IPS-20b (cell line): ENCODE data around the gene SEZ6.

ENCODE experiments used
- H3K27ac ChIP-seq: one replicate; pipeline ENCODE4 v1.5.1; 2013; ENCODE audit warnings: low read length
- H3K27me3 ChIP-seq: 2 replicates; pipeline ENCODE4 v1.6.1; 2013; ENCODE audit warnings: mild to moderate bottlenecking, low read length, inconsistent platforms; ENCODE audit not compliant: insufficient read depth
- H3K36me3 ChIP-seq: 2 replicates; pipeline ENCODE4 v1.6.1; 2013; ENCODE audit warnings: low read depth, mild to moderate bottlenecking, inconsistent platforms, low read length, moderate library complexity; ENCODE audit not compliant: insufficient read depth
- H3K4me1 ChIP-seq: 2 replicates; pipeline ENCODE4 v1.6.1; 2013; ENCODE audit warnings: mild to moderate bottlenecking, control low read depth, inconsistent platforms, low read length, moderate library complexity; ENCODE audit not compliant: insufficient read depth
- H3K4me3 ChIP-seq: 2 replicates; pipeline ENCODE4 v1.5.1; 2013; ENCODE audit warnings: mild to moderate bottlenecking, low read length, inconsistent platforms
- H3K9ac ChIP-seq: 2 replicates; pipeline ENCODE4 v1.6.1; 2013; ENCODE audit warnings: low read depth, mild to moderate bottlenecking, inconsistent platforms, low read length, moderate library complexity
- H3K9me3 ChIP-seq: 2 replicates; pipeline ENCODE4 v1.6.1; 2013; ENCODE audit warnings: mild to moderate bottlenecking, low read depth, low read length, inconsistent platforms; ENCODE audit not compliant: insufficient read depth

The SEZ6 gene

GRCh38 chr17:28983286-28984230, 22.3 kb downstream of the SEZ6 start:
- H3K9ac ChIP-seq: no peak overlapping the region
- no peak overlapping the region for H3K27ac ChIP-seq
- no peaks in the 10 kb centered on the region for H3K9me3 ChIP-seq

GRCh38 chr17:28982131-28982793, 23.6 kb downstream of the SEZ6 start:
- H3K27ac ChIP-seq: no peak overlapping the region
- no peak overlapping the region for H3K9ac ChIP-seq
- H3K9me3 ChIP-seq: no peaks in the 10 kb centered on the region
- peaks cover 56% of the 10 kb centered on the region for H3K27me3 ChIP-seq
- no peaks in the 10 kb centered on the region for H3K36me3 ChIP-seq
- peaks cover 17% of the 10 kb centered on the region for H3K4me1 ChIP-seq
- H3K4me3 ChIP-seq: no peak overlapping the region

More at GRCh38 chr17:28983286-28984230, 22.3 kb downstream of the SEZ6 start:
- Histone ChIP-seq H3K27me3 (peaks cover 61% of the 10 kb centered on the region), H3K4me3 (no peak overlapping the region), H3K36me3 (no peaks in the 10 kb centered on the region), H3K4me1 (peaks cover 17% of the 10 kb centered on the region)

- no peak overlapping the region for H3K4me3 ChIP-seq
- no peak overlapping the region for H3K9ac ChIP-seq
- H3K27me3 ChIP-seq: peaks cover 24% of the 10 kb centered on the region
- no peaks in the 10 kb centered on the region for H3K9me3 ChIP-seq
- no peaks in the 10 kb centered on the region for H3K4me1 ChIP-seq
- H3K36me3 ChIP-seq: no peaks in the 10 kb centered on the region
- H3K27ac ChIP-seq: no peak overlapping the region
Measured at GRCh38 chr17:28978356-28978964, 27.4 kb downstream of the SEZ6 start.

GRCh38 chr17:28977659-28978355, 28.0 kb downstream of the SEZ6 start:
- no peaks in the 10 kb centered on the region for H3K36me3 ChIP-seq
- no peaks in the 10 kb centered on the region for H3K9me3 ChIP-seq
- no peaks in the 10 kb centered on the region for H3K4me1 ChIP-seq
- H3K27ac ChIP-seq: no peak overlapping the region
- H3K4me3 ChIP-seq: no peak overlapping the region
- H3K9ac ChIP-seq: no peak overlapping the region
- peaks cover 21% of the 10 kb centered on the region for H3K27me3 ChIP-seq

DNA sequence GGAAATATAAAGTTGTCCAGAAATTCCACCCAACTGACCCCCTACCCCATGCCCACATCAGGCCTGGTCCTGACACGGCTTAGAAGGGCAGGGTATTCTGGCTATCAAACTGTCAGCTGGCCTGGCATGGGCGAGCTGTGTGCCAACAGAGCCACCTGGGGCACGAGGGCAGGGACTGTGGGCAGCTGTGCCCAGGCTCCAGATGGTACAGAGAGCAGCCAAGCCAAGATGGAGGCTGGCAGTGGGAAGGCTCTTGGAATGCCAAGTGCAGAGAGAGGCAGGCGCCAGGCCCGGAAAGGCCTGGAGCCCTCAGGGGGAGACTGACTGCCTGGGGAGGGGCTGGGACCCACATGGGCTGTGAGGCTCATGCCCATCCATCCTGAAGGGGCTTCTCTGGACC, 30.2 kb downstream of the SEZ6 start:
- Histone ChIP-seq H3K36me3 (no peaks in the 10 kb centered on the region), H3K9ac (no peak overlapping the region), H3K27ac (no peak overlapping the region), H3K4me3 (no peak overlapping the region), H3K27me3 (peaks cover 25% of the 10 kb centered on the region), H3K9me3 (no peaks in the 10 kb centered on the region), H3K4me1 (no peaks in the 10 kb centered on the region)

DNA sequence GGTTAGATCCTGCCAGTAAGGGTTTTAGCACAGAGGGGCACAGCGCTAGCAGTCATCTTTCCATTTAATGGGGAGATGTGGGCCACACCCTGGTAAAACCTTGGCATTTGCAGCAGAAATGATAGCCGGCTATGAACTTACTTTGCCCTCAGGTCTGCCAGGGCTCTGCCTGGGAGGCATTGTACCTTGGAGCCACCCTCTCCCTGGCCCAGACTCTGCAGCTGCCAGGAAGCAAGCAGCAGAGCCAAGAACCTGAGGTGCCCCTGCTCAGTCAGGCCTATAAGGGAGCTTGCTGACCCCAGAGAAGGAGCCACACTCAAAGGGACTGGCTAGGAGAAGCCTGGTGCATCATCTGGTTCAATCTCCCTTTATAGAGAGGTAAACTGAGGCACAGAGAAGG, 30.8 kb downstream of the SEZ6 start:
- Histone ChIP-seq H3K9me3 (no peaks in the 10 kb centered on the region), H3K36me3 (no peaks in the 10 kb centered on the region), H3K4me3 (no peak overlapping the region), H3K27me3 (peaks cover 31% of the 10 kb centered on the region), H3K9ac (no peak overlapping the region), H3K4me1 (no peaks in the 10 kb centered on the region), H3K27ac (no peak overlapping the region)

DNA sequence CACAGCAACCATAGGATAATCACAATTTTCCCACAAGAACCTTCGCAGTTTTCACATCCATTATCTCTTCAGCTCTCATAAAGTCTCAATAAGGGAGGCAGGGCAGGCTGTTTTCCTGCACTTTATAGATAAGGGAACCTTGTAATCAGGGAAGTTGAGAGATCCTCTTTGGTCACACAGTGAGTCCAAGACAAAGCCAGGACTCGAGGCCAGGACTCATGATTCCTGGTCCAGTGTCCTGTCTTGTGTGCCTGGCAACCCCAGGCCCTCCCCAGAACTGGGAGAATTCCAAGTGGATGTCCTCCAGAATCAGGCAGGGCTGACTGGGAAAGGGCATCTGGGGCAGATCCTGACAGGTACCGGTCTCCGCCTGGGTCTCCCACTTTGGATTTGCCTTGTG, 31.4 kb downstream of the SEZ6 start:
- no peak overlapping the region for H3K9ac ChIP-seq
- H3K4me3 ChIP-seq: no peak overlapping the region
- H3K36me3 ChIP-seq: no peaks in the 10 kb centered on the region
- H3K4me1 ChIP-seq: peaks cover 3% of the 10 kb centered on the region
- peaks cover 33% of the 10 kb centered on the region for H3K27me3 ChIP-seq
- no peak overlapping the region for H3K27ac ChIP-seq
- no peaks in the 10 kb centered on the region for H3K9me3 ChIP-seq

DNA sequence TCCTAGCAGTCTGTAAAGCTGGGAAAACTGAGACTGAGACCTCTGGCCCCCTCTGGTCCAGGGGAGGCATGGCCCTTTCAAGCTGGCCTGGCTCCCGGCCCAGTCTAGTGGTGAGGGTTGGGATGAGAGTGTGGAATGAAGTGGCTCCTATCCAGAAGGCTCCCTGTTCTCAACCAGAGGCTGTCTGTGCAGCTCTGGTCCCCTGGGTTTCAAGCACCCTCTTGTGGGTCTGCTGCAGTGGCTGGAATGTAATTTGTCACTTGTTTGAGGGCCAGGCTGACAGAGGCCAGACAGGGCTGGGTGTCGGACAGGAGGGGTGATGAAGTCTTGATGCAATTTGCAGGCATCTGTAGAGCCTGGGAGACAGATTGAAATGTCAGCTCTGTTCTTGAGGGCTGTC, 32.4 kb downstream of the SEZ6 start:
- H3K9me3 ChIP-seq: no peaks in the 10 kb centered on the region
- H3K9ac ChIP-seq: no peak overlapping the region
- H3K27ac ChIP-seq: no peak overlapping the region
- H3K4me1 ChIP-seq: peaks cover 13% of the 10 kb centered on the region
- H3K36me3 ChIP-seq: no peaks in the 10 kb centered on the region
- H3K27me3 ChIP-seq: peaks cover 25% of the 10 kb centered on the region
- H3K4me3 ChIP-seq: no peak overlapping the region

DNA sequence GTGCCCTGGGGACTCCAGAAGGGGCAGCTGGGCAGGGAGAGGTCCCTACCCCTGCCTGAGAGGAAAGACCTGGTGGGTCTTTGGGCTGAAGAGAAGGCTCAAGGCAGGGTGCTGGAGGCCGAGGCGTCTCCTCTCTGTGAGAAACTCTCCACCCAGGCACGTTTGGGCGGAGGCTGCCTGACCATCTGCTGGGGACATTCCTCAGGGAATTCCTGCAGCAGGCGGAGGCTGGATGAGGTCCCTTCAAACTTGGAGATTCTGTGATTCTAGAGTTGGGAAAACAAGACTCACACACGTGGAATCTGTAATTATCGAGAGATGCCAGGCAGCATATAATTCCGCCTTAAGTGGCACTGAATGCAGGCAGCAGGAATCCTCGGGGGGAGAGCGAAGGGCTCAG, 33.4 kb downstream of the SEZ6 start:
- Histone ChIP-seq H3K4me3 (no peak overlapping the region), H3K27me3 (peaks cover 18% of the 10 kb centered on the region), H3K27ac (no peak overlapping the region), H3K9ac (no peak overlapping the region), H3K36me3 (no peaks in the 10 kb centered on the region), H3K4me1 (peaks cover 22% of the 10 kb centered on the region), H3K9me3 (no peaks in the 10 kb centered on the region)

DNA sequence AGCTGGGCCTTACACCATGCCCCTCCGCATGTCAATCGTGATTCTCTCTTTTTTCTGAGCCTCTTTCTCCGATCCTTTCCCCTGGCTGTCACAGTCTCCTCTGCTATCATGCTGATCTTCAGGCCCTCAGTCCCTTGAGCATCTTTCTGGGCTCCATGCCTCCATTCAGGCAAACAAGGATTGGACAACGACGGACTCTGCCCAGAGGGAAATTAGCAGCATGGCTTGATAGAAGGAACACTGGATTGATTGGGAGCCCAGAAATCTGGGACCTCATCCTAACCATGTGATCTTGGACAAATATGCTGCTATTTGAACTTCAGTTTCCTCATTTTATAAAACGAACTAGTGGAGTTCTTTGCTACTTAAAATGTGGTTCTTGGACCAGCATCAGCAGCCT, 35.0 kb downstream of the SEZ6 start:
- no peaks in the 10 kb centered on the region for H3K36me3 ChIP-seq
- no peak overlapping the region for H3K4me3 ChIP-seq
- peaks cover 22% of the 10 kb centered on the region for H3K4me1 ChIP-seq
- H3K27ac ChIP-seq: no peak overlapping the region
- H3K27me3 ChIP-seq: peaks cover 18% of the 10 kb centered on the region
- H3K9ac ChIP-seq: no peak overlapping the region
- H3K9me3 ChIP-seq: no peaks in the 10 kb centered on the region

GRCh38 chr17:28969706-28970393, 36.0 kb downstream of the SEZ6 start:
- peaks cover 18% of the 10 kb centered on the region for H3K27me3 ChIP-seq
- no peak overlapping the region for H3K27ac ChIP-seq
- H3K36me3 ChIP-seq: no peaks in the 10 kb centered on the region
- no peak overlapping the region for H3K4me3 ChIP-seq
- no peak overlapping the region; the same call in 1 of the 2 replicates for H3K9ac ChIP-seq
- H3K9me3 ChIP-seq: no peaks in the 10 kb centered on the region
- H3K4me1 ChIP-seq: peaks cover 22% of the 10 kb centered on the region
